Neuronal stem cell (in vitro differentiated cells): ENCODE measurements around the gene PRELID3B.
A peak's percentile ranks its signal among the peaks of the same experiment; 100 is the strongest.
"Not testable (repeated sequence)": the region's sequence is repeated elsewhere in the genome, so short reads cannot be mapped to it uniquely, and the experiment has no call there.

Experiments
- DNase-seq: peaks from one replicate; pipeline ENCODE4 v3.0.0-alpha.2; 2013; ENCODE audit warnings: low spot score
- H2AFZ ChIP-seq: one replicate; pipeline ENCODE4 v1.6.1; 2013; ENCODE audit warnings: mild to moderate bottlenecking, low read length, inconsistent platforms
- H2AK5ac ChIP-seq: 2 replicates; pipeline ENCODE4 v1.6.1; 2013; ENCODE audit warnings: low read depth, mild to moderate bottlenecking, inconsistent platforms, low read length, moderate library complexity, mixed read lengths
- H2BK120ac ChIP-seq: 2 replicates; pipeline ENCODE4 v1.6.1; 2013; ENCODE audit warnings: low read depth, mild to moderate bottlenecking, inconsistent platforms, low read length, moderate library complexity, mixed read lengths
- H2BK12ac ChIP-seq: one replicate; pipeline ENCODE4 v1.6.1; 2013; ENCODE audit warnings: low read length, inconsistent platforms
- H2BK15ac ChIP-seq: 2 replicates; pipeline ENCODE4 v1.6.1; 2013; ENCODE audit warnings: mild to moderate bottlenecking, low read length, inconsistent platforms, mixed read lengths
- H2BK5ac ChIP-seq: one replicate; pipeline ENCODE4 v1.6.1; 2013; ENCODE audit warnings: inconsistent platforms, mild to moderate bottlenecking, low read length, moderate library complexity
- H3K14ac ChIP-seq: one replicate; pipeline ENCODE4 v1.6.1; 2013; ENCODE audit warnings: low read length, inconsistent platforms
- H3K18ac ChIP-seq: 2 replicates; pipeline ENCODE4 v1.6.1; 2013; ENCODE audit warnings: low read length, inconsistent platforms
- H3K23ac ChIP-seq: 2 replicates; pipeline ENCODE4 v1.6.1; 2013; ENCODE audit warnings: low read depth, mild to moderate bottlenecking, mixed read lengths, low read length, inconsistent platforms; ENCODE audit not compliant: poor library complexity
- H3K27ac ChIP-seq: replicated peaks from 3 replicates; pipeline ENCODE4 v1.5.1; 2013; ENCODE audit warnings: low read length, inconsistent platforms
- H3K27me3 ChIP-seq, 3 experiments: 2 replicates each; pipeline ENCODE4 v1.6.1; 2013; ENCODE audit warnings: low read length in 3 of 3, mild to moderate bottlenecking in 2 of 3, inconsistent platforms in 1 of 3, low read depth in 1 of 3, mixed read lengths in 1 of 3, moderate library complexity in 1 of 3; ENCODE audit not compliant: control insufficient read depth in 3 of 3, insufficient read depth in 3 of 3
- H3K36me3 ChIP-seq, 2 donors: replicated peaks in 1 of 2; 2 replicates each; pipeline ENCODE4 v1.6.1; 2013; ENCODE audit warnings: low read length in 2 of 2; ENCODE audit not compliant: control insufficient read depth in 2 of 2, insufficient read depth in 2 of 2
- H3K4ac ChIP-seq: 2 replicates; pipeline ENCODE4 v1.6.1; 2013; ENCODE audit warnings: inconsistent platforms, mild to moderate bottlenecking, low read length, moderate library complexity
- H3K4me1 ChIP-seq, 2 donors: 1 replicate in 1 of 2; 2 replicates in 1 of 2; pipeline ENCODE4 v1.6.1; 2013; ENCODE audit warnings: low read length in 2 of 2, low read depth in 1 of 2; ENCODE audit not compliant: control insufficient read depth in 2 of 2, insufficient read depth in 1 of 2
- H3K4me2 ChIP-seq: one replicate; pipeline ENCODE4 v1.6.1; 2013; ENCODE audit warnings: mild to moderate bottlenecking, low read length, inconsistent platforms; ENCODE audit not compliant: insufficient read depth, poor library complexity, severe bottlenecking
- H3K4me3 ChIP-seq, 2 donors: 2 replicates each; pipeline ENCODE4 v1.5.1; 2013; ENCODE audit warnings: low read length in 2 of 2, mild to moderate bottlenecking in 2 of 2, inconsistent platforms in 1 of 2, moderate library complexity in 1 of 2
- H3K79me1 ChIP-seq: one replicate; pipeline ENCODE4 v1.6.1; 2013; ENCODE audit warnings: low read depth, mild to moderate bottlenecking, inconsistent platforms, low read length, moderate library complexity
- H3K9ac ChIP-seq: one replicate; pipeline ENCODE4 v1.6.1; 2013; ENCODE audit warnings: mild to moderate bottlenecking, low read depth, low read length, inconsistent platforms; ENCODE audit not compliant: poor library complexity
- H3K9me3 ChIP-seq, 2 donors: replicated peaks in 1 of 2; 2 replicates each; pipeline versions ENCODE3 to v1.6.1; 2013; ENCODE audit warnings: low read length in 2 of 2, mild to moderate bottlenecking in 2 of 2, inconsistent platforms in 1 of 2, low read depth in 1 of 2, mixed read lengths in 1 of 2, moderate library complexity in 1 of 2; ENCODE audit not compliant: control insufficient read depth in 2 of 2, insufficient read depth in 1 of 2
- H4K8ac ChIP-seq: one replicate; pipeline ENCODE4 v1.6.1; 2013; ENCODE audit warnings: low read depth, mild to moderate bottlenecking, inconsistent platforms, low read length, moderate library complexity
- H4K91ac ChIP-seq: one replicate; pipeline ENCODE4 v1.6.1; 2013; ENCODE audit warnings: low read length, low read depth, mild to moderate bottlenecking, inconsistent platforms; ENCODE audit not compliant: poor library complexity
- WGBS, 2 donors: extraction: QIAGEN DNeasy Blood & Tissue Kit; methylation state at CpG; one replicate each; pipeline ENCODE4 v1.1.7; 2013; ENCODE audit warnings: missing lambda C conversion rate in 2 of 2, mixed read lengths in 1 of 2; ENCODE audit not compliant: insufficient read length in 2 of 2, insufficient replicate concordance in 1 of 2; ENCODE audit errors: extremely low coverage in 2 of 2; 5-methylcytosine and 5-hydroxymethylcytosine counted together

The PRELID3B gene

DNA sequence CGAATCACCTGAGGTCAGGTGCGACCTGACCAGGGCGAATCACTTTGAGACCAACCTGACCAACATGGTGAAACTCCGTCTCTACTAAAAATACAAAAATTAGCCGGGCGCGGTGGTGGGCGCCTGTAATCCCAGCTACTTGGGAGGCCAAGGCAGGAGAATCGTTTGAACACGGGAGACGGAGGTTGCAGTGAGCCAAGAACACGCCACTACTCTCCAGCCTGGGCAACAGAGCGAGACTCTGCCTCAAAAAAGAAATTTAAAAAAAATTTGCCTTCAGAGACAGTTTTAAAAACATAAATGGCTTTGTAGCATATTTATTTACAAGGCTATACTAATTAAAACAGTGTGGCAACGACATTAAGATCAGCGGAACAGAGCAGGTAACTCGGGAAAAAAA, 1.1 kb downstream of the PRELID3B start:
- H3K27me3 ChIP-seq, H3K4ac ChIP-seq, H4K8ac ChIP-seq, H3K23ac ChIP-seq, DNase-seq, H3K14ac ChIP-seq, H2BK15ac ChIP-seq, H3K4me2 ChIP-seq, H2BK12ac ChIP-seq, H4K91ac ChIP-seq, H3K79me1 ChIP-seq, H3K18ac ChIP-seq, H2BK5ac ChIP-seq, H2BK120ac ChIP-seq, H2AK5ac ChIP-seq, H3K27ac ChIP-seq, H3K9ac ChIP-seq, H2AFZ ChIP-seq: not testable (repeated sequence)
- H3K9me3 ChIP-seq: peaks cover 0 to 16% of the 10 kb centered on the region in 2 donors
- H3K4me3 ChIP-seq: peak overlapping the region in 1 of 2 donors; percentile 69
- H3K4me1 ChIP-seq: peaks cover 3 to 17% of the 10 kb centered on the region in 2 donors
- peaks cover 3 to 19% of the 10 kb centered on the region in 2 donors for H3K36me3 ChIP-seq
- WGBS, 2 donors: no CpG with 5 or more reads among the region's 16 CpGs

DNA sequence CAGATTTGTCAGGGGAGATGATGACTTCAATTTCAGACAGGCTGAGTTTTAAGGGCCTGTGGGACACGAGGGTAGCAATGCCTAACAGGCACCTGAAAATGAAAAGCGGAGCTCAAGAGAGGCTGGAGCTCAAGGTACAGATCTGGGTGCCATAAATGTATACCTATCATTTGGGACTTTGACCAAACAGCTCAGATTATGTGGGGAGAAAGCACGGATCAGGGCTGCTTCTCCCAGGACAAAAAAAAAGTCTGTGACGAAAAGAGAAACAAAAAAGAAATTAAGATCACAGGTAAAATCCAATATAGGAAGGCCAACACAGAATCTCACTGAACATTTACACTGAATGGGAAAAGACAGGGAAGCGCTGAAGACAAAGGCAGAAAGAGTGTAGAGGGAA, 1.9 kb downstream of the PRELID3B start:
- H4K8ac ChIP-seq: no peak overlapping the region
- H3K4me3 ChIP-seq: no peak overlapping the region
- peaks cover 8 to 28% of the 10 kb centered on the region in 2 donors for H3K36me3 ChIP-seq
- no peak overlapping the region for H2BK120ac ChIP-seq
- peaks cover 5% of the 10 kb centered on the region for H3K79me1 ChIP-seq
- no peak overlapping the region for H2BK5ac ChIP-seq
- WGBS, 2 donors: no CpG with 5 or more reads among the region's 5 CpGs
- H3K18ac ChIP-seq: no peak overlapping the region
- DNase-seq: no peak
- H3K9ac ChIP-seq: no peak overlapping the region
- H3K23ac ChIP-seq: no peak overlapping the region
- no peak overlapping the region for H4K91ac ChIP-seq
- no peak overlapping the region for H3K4ac ChIP-seq
- H2AFZ ChIP-seq: no peak overlapping the region
- H3K4me1 ChIP-seq: peaks cover 3 to 20% of the 10 kb centered on the region in 2 donors
- H3K27me3 ChIP-seq: no peaks in the 10 kb centered on the region
- H2BK15ac ChIP-seq: no peak overlapping the region
- no peak overlapping the region for H2AK5ac ChIP-seq
- no peak overlapping the region for H3K4me2 ChIP-seq
- H3K9me3 ChIP-seq: peaks cover 0 to 16% of the 10 kb centered on the region in 2 donors
- H2BK12ac ChIP-seq: no peak overlapping the region
- H3K14ac ChIP-seq: no peak overlapping the region
- H3K27ac ChIP-seq: no peak overlapping the region

DNA sequence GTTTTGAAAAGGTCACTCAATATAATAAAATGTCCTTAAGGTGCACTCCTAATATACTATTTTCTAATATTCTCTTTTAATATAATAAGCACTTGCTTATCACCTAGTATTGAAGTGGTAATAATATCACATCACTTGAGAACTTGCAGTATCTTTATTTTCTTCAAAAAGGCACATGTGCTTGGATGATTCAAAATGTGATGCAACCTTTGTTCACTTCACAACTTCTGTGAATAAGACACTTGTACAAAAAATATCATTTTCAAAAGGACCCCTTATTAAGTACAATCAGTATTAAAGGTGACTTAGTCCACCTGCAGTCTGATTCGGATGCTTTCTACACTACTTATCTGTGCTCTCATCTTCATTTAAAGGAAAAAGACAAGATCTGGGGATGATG, 3.4 kb downstream of the PRELID3B start:
- Histone ChIP-seq H2AK5ac (no peak overlapping the region), H2BK5ac (no peak overlapping the region), H3K9me3 (peaks cover 0 to 16% of the 10 kb centered on the region in 2 donors), H3K4me3 (no peak overlapping the region), H3K27ac (no peak overlapping the region), H3K36me3 (peaks cover 11 to 42% of the 10 kb centered on the region in 2 donors), H3K4me1 (peaks cover 3 to 20% of the 10 kb centered on the region in 2 donors), H2BK120ac (no peak overlapping the region), H2BK12ac (no peak overlapping the region), H3K4me2 (no peak overlapping the region), H3K4ac (no peak overlapping the region), H3K23ac (no peak overlapping the region), H2AFZ (no peak overlapping the region), H3K79me1 (peaks cover 5% of the 10 kb centered on the region), H3K9ac (no peak overlapping the region), H4K91ac (no peak overlapping the region), H4K8ac (no peak overlapping the region), H3K27me3 (no peaks in the 10 kb centered on the region), H2BK15ac (no peak overlapping the region), H3K14ac (no peak overlapping the region), H3K18ac (no peak overlapping the region)
- WGBS, 2 donors: no CpG with 5 or more reads among the region's 1 CpG
- DNase-seq: no peak

DNA sequence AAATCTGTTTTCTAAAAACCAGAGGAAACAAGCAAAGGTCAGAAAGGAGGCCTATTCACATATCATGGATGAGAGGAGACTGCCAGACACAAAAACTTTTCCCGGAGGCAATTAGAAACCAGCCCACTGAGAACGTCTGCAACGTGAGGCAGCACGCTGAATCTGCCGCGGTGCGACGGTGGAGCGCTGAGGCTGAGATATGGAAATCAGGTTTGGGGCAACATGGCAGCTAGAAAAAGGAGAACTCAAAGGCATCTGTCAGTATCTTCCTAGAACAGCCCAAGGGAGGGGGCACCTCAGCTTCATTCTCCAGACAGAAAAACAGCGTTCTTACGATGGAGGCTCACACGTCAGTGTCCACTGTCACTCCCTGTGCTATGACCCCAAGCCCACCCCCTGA, 5.2 kb downstream of the PRELID3B start:
- H3K4me2 ChIP-seq: no peak overlapping the region
- no peak for DNase-seq
- H2BK120ac ChIP-seq: no peak overlapping the region
- H4K91ac ChIP-seq: no peak overlapping the region
- H3K36me3 ChIP-seq: peaks cover 11 to 50% of the 10 kb centered on the region in 2 donors
- peaks cover 3% of the 10 kb centered on the region for H3K79me1 ChIP-seq
- peak overlapping the region in 1 of 2 donors; percentile 20 for H3K4me3 ChIP-seq
- H2BK5ac ChIP-seq: no peak overlapping the region
- peaks cover 0 to 16% of the 10 kb centered on the region in 2 donors for H3K9me3 ChIP-seq
- no peak overlapping the region for H4K8ac ChIP-seq
- H3K23ac ChIP-seq: peak overlapping the region; percentile 59
- no peak overlapping the region for H2AK5ac ChIP-seq
- no peak overlapping the region for H3K18ac ChIP-seq
- peak overlapping the region; percentile 48 for H2AFZ ChIP-seq
- H2BK12ac ChIP-seq: no peak overlapping the region
- H3K27me3 ChIP-seq: no peaks in the 10 kb centered on the region
- H3K9ac ChIP-seq: no peak overlapping the region
- no peak overlapping the region for H3K14ac ChIP-seq
- H2BK15ac ChIP-seq: no peak overlapping the region
- no peak overlapping the region for H3K27ac ChIP-seq
- no CpG with 5 or more reads among the region's 12 CpGs for WGBS, 2 donors
- peaks cover 2 to 16% of the 10 kb centered on the region in 2 donors for H3K4me1 ChIP-seq
- no peak overlapping the region for H3K4ac ChIP-seq
